ENCODE measurements around the gene TMEM129.

DNA sequence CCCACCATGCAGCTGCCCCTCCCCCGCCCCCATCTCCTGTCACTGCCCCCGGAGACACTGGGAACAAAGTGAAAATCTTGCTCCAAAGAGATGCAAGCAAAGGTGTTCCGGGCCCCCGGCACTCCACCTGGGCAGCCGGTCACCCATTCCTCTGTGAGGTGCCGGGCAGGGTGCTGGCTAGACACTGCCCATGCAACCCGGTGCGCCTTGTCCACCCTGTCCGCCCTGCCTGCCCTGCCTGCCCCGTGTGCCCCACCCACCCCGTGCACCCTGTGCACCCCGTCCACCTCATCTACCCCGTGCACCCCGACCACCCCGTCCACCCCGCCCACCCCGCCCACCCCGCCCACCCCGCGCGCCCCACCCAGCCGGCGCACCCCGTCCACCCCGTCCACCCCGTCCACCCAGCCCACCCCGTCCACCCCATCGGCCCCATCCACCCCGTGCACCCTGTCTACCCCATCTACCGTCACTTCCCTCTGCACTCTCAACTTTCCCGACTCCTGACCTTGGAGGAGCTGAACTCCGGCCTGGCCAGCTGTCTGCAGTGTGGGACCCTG is 40.1 kb upstream of the TMEM129 start:
- TF ChIP-seq, protein P1, sequence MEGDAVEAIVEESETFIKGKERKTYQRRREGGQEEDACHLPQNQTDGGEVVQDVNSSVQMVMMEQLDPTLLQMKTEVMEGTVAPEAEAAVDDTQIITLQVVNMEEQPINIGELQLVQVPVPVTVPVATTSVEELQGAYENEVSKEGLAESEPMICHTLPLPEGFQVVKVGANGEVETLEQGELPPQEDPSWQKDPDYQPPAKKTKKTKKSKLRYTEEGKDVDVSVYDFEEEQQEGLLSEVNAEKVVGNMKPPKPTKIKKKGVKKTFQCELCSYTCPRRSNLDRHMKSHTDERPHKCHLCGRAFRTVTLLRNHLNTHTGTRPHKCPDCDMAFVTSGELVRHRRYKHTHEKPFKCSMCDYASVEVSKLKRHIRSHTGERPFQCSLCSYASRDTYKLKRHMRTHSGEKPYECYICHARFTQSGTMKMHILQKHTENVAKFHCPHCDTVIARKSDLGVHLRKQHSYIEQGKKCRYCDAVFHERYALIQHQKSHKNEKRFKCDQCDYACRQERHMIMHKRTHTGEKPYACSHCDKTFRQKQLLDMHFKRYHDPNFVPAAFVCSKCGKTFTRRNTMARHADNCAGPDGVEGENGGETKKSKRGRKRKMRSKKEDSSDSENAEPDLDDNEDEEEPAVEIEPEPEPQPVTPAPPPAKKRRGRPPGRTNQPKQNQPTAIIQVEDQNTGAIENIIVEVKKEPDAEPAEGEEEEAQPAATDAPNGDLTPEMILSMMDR (IDR thresholded peaks at IDR 0.05), result no peak
- TF ChIP-seq POLR2A (IDR thresholded peaks at IDR 0.05), result no peak
